ENCODE results near the gene CASKIN2.

CASKIN2 gene

DNA sequence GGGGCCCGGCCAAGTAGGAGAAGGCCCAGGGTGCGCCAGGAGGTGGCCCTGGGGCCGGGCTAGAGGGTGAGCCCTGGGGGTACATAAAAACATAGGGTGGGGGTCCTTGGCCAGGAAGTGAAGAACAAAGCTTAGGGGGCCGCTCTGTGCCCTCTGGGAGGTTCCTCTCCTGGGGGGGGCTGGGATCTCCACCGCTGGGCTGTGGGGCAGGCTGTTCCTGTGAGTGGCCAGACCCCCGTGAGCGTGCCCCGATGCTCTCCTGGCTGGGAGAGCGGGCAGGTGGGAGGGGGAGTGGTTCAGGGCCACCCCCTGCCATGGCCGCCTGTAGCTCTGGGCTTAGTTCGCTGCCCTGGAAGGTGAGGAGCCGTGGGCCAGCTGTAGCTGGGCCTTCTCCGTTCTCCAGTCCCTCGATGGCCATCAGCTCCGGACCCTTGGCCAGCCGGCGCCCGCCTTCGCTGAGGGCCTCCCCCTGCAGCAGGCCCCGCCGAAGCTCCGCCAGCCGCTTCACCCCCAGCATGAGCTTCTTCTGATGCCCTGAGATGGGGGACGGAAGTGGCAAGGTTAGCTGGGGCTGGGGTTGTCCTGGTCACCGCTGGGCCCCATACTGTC lies 12.5 kb downstream of the CASKIN2 start:
- no peak for DNase-seq

DNA sequence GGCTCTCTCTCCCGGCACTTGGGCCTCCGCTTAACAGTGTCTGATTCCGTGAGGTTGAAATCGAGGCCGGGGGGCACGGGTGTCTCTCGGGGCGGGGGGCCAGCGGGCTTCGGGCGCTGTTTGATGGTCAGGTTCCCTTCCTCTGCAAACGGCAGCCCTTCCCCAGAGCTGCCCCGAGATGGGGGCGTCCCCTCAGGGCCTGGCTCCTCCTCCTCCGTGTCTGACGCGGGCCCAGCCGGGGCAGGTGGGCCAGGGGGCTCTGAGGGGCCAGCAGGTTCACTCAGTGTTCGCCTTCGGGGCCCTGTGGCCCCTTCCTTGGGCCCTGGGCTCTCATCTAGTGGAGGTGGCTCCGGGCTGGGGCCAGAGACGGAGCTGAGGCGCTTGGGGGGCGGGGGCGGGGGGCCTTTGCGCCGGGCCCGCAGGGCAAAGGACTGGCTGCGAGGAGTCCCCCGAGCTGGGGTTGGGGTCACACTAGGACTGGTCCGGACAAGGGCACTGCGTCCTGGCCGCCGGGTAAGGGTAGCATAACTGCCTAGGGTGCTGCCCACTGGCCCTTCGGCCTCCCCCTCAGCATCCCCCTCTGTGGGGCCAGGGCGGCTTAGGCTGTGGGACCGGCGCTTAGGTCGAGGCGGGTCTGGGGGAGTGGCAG lies 13.1 kb downstream of the CASKIN2 start:
- no peak for DNase-seq

DNA sequence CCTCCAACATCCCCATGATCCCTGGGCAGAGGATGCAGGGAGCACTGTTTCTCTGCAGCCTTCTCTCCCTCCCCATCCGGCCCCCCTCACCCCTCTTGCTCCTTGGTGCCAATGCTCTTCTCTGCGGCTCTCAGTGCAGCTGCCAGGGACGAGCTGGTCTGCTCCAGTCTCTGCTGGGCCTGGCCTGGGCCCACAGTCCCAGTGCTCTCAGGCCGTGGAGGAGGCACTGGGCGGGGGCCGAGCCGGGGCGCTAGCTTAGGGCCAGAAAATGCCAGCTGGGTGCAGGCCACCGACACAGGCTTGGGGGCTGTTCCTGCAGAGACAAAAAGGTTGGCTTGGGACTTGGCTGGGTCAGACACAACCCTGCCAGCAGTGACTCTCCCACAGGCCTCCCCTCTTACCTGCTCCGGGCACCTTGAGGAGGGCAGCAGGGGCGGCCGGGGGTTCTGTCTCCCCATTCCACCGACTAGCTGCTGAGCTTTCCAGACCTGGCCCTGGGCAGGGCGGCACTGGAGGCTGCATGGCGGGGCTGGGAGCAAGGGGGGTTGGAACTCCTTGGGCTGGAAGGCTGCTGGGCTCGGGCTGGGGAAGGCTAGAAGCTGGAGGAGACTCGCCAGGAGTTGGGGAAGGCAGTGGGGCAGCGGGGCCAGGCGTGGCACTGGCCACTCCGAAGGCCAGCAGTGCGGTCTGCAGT lies 13.8 kb downstream of the CASKIN2 start:
- no peak for DNase-seq

DNA sequence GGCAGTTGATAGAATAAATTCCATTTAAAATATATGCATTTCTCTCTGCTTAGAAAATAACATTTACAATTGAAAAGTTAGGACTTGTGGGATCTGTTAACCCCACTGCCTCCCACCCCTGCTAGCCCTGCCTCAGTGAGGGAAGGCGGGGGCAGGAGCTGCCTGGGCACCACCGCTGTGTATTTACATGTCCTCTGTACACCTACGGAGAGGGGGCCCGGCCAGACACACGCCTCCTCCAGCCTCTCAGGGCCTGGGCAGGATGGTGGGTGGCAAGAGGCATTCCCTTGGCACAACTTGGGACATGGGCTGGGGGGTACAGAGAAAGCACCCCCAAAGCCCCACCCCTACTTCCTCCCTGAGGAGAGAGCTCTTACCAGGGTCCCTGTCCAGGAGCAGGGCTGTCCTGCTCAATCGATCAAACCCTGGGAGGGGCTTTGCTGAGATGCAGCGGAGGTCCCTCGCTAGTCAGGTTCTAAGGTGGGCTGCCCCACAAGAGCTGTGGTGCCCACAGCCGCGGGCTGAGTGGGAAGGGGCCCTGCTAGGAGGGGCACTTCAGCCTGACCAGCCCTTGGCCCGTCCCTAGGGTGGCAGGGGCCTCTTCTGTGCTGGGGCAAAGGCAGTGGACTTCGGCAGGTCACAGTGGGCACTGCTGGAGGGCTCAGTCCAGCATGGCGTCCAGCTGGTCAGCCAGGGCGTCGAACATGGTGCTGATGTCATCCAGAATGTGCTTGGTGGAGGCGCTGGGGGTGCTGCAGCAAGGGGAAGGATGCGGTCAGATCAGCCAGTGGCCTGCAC lies 14.7 kb downstream of the CASKIN2 start:
- DNase-seq, result no peak

DNA sequence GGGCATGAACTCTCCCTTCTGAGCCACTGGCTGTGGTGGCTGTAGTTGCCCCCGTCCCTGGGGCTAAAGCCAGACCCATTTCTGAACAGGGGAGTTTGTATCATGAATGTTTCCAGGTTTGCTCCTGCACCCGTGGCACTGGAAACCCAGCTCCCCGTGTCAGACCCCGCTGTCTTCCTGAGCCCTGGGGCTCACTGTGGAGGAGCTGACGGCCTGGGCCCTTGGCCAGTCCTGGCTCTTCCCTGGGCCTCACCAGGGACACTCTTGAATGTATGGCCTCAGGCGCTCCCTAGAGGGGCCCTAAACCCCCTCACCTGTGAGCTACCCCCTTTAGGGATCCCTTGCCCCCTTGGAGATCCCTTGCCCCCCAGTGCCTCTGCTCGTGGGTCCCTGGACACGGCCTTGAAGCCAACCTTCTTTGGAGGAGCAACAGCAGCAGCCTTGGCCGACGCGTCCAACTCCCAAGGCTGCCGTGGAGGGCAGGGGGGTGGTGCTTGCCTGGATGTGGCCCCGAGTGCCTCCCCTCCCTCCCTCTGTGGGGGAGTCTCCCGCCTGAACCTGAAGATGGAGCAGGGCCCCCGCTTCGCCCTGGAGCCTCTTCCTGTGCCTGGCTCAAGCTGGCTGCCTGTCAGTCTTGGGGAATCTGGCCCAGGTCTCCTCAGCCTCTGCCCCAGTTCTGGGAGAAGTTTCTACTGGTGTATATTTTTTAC lies 15.9 kb downstream of the CASKIN2 start:
- DNase-seq, result no peak

DNA sequence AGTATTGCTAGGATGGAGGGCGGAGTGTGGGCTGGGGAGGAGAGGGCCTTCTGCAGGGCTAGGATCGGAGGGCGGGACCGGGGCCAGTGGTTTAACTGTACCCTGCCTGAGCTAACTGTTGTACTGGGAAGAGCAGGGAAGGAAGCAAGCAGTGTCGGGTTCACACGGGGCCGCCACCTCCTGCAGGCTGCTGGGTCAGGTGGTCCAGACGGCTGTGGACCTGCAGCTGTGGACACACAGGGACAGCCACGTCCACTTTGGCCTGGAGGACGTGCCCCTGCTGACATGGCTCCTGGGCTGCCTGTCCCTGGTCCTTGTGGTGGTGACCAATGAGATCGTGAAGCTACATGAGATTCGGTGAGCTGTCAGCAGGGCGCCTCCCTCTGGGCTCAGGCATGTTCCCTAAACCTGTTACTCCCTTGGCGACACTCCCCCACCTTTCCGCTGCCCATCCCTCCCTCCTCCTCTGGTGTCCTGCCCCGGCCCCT lies 16.6 kb downstream of the CASKIN2 start:
- no peak for DNase-seq

DNA sequence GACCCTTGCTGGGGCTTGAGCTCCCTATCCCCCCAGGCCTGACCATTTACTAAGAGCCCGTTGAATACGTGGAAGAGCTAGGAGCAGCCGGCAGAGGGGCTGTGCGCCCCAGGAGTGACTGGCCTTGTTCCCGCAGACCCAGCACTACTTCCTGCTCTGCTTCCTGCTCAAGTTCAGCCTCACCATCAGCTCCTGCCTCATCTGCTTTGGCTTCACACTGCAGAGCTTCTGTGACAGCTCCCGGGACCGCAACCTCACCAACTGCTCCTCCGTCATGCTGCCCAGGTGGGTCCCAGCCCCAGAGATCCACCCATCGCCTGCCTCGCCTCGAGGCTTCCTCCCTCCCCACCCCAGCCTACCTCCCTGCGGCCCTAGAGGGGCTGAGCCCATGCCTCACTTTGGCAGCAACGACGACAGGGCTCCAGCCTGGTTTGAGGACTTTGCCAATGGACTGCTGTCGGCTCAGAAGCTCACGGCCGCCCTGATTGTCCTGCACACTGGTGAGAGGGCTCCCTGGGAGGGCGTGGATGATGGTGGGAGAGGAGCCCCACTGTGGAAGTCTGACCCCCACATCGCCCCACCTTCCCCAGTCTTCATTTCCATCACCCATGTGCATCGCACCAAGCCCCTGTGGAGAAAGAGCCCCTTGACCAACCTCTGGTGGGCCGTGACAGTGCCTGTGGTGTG lies 17.2 kb downstream of the CASKIN2 start:
- no peak for DNase-seq

DNA sequence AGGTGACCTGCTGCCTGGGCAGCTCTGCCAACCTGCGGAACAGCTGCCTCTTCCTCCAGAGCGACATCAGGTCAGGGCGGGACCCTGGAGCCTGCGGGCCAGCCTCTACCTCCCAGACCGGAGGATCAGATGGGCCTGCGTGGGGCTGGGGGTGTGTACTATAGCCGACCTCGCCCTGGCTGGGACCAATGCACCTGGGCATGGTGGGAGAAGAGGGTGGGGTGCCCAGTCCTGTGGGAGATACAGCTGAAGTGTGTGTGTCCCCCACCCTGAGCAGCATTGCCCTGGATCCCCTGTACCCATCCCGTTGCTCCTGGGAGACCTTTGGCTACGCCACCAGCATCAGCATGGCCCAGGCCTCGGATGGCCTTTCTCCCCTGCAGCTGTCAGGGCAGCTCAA lies 19.3 kb downstream of the CASKIN2 start:
- DNase-seq, result no peak

DNA sequence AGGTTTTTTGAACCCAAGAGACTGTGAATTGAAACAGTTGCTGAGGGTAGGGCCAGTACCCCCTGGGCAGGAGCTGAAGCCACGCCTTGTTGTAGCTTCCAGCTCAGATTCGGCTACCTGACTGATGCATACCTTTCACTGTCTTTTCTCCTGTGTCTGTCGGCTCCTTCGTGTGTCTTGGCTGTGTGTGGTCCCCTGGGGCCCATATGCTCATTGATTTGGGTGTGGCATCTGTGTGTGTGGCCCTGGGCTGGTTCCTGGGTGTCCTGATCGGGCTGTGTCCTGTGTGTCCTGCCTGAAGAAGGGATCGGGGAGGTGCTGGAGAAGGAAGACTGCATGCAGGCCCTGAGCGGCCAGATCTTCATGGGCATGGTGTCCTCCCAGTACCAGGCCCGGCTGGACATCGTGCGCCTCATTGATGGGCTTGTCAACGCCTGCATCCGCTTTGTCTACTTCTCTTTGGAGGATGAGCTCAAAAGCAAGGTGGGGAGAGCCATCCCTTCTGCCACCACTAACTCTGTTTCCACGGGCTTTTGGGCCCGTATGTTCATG lies 20.9 kb downstream of the CASKIN2 start:
- no peak for DNase-seq

DNA sequence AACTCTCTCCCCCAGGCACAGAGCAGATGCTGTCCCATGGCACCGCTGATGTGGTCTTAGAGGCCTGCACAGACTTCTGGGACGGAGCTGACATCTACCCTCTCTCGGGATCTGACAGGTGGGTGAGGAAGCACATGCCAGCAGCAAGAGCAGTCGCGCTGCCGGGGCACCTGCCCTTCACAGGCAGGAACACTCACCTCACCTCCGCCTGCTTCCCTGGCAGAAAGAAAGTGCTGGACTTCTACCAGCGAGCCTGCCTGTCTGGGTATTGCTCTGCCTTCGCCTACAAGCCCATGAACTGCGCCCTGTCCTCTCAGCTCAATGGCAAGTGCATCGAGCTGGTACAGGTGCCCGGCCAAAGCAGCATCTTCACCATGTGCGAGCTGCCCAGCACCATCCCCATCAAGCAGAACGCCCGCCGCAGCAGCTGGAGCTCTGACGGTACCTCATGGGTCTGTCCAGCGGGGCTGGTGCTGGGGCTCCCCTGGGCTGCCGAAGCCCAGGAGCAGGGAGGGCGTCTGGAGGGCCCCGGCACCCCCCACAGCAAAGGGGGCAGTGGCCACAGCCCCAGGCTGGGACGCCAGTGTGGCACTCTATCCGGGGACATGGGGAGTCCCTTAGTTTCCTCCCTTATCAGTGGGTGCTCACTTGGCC lies 21.7 kb downstream of the CASKIN2 start:
- DNase-seq, result no peak

DNA sequence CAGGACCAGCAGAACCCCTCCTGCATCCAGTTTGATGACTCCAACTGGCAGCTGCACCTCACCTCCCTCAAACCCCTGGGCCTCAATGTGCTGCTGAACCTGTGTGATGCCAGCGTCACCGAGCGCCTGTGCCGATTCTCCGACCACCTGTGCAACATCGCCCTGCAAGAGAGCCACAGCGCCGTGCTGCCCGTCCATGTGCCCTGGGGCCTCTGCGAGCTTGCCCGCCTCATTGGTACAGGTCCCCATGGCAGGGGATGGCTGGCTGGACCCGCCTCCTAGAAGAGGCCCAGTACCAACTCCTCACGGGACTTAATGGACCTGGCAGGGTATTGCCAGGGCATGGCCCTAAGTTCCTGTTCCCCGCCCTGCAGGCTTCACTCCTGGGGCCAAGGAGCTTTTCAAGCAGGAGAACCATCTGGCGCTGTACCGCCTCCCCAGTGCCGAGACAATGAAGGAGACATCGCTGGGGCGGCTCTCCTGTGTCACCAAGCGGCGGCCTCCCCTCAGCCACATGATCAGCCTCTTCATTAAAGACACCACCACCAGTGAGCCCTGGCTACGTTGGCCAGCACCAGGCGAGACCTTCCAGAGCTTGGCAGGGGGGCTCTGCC lies 22.7 kb downstream of the CASKIN2 start:
- no peak for DNase-seq

DNA sequence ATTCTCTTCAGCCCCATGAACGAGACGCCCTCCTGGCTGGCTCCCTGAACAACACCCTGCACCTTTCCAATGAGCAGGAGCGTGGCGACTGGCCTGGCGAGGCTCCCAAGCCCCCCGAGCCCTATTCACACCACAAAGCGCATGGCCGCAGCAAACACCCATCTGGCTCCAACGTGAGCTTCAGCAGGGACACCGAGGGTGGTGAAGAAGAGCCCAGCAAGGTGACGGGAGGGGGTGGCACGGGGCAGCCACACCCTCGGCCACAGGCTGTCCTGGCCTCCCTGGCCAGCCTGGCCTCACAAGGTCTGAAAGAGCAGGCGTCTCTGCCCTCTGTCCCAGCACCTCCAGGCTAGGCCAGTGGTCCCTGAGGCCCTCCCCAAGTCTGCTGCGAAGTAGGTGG lies 23.7 kb downstream of the CASKIN2 start:
- no peak for DNase-seq

DNA sequence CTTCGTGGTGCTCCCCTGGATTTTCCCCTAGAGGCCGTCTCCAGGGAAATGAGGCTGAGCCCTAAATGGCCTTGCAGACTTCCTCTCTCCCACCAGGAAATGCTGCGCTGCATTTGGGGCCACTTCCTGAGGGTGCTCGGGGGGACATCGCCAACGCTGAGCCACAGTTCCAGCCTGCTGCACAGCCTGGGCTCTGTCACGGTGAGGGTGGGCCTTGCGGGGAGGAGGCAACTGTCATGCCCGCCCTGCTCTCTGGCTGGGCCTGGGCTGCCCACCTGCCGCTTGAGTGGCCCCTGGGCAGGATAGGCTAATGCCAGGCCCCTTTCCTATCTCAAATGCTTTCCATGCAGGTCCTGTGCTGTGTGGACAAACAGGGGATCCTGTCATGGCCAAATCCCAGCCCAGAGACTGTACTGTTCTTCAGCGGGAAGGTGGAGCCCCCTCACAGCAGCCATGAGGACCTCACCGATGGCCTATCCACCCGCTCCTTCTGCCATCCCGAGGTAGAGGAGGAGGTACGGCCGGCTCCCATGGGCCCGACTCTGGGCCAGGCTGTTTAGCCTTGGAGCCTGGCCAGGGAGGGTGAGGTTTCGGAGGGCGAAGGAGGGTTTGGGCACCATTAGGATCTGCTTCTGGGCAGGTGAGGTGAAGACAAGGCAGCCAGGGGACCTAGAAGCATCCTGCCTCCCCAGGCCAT lies 24.2 kb downstream of the CASKIN2 start:
- no peak for DNase-seq

DNA sequence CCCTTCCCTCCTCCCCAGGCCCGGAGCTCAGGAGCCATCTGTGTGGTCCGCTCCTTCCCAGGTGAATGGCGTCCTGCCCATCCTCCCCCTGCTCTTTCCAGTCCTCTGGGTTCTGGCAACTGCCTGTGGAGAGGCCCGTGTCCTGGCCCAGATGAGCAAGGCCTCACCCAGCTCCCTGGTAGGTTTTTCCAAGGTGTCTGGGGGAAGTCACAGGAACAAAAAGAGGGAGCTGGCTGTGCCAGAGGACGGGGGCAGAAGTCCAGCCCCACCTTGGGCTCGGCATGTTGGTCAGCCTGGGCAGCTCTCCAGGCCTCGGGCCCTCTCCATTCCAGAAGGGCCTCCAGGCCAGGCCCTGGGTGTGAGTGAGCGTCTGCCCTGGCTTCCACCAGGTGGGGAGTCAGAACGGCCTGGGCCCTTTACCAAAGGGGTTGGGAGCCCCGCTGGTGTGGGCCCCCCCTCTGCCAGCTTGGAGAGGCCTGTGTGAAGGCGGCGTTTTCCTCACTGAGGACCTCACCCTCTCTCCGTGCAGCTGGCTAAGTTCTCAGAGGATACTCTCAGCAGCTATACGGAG lies 25.1 kb downstream of the CASKIN2 start:
- no peak for DNase-seq

DNA sequence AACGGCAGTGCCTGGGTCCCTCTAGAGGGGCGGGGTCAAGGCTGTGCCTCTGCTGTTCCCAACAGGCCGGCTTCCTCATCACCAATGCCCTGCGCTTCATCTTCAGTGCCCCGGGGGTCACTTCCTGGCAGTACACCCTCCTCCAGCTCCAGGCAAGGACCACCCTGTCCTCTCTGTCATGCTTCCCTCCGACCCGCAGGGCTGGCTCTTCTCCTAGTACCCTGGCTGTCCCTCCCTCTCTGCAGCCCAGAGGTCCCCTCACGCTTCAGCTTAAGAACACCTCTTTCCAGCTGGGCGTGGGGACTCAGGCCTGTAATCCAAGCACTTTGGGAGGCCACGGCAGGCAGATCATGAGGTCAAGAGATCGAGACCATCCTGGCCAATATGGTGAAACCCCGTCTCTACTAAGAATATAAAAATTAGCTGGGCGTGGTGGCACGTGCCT lies 25.8 kb downstream of the CASKIN2 start:
- no peak for DNase-seq

DNA sequence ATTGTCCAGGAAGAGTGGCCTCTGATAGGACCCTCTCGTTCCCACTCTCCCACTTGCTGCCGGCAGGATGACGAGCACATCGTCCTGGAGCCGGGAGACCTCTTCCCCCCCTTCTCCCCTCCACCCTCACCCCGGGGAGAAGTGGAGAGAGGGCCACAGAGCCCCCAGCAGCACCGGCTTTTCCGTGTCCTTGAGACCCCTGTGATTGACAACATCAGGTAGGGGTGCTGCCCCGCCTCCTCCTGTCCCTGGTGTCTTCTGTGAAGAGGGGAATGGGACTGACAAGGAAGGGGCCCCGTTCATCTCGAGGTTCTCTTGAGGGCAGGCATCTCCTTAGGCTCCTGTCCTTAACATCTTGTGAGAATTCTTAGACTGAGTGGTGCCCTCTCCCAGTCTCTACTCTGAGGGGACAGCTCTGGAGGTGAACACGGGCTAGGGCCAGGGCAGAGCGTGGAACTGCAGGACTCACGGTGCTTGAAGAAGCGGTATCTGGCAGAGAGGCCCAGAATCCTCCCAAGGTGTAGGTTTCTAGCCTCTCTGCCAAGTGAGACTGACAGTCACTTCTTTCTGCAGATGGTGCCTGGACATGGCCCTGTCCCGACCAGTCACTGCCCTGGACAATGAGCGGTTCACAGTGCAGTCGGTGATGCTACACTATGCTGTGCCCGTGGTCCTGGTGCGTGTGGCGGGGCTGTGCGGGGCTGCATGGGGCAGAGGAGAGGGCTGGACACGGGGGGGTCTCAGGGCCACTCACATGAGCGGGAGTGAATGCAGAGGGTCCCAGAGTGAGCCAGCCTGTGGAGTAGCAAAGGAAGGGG lies 26.4 kb downstream of the CASKIN2 start:
- DNase-seq, result no peak

DNA sequence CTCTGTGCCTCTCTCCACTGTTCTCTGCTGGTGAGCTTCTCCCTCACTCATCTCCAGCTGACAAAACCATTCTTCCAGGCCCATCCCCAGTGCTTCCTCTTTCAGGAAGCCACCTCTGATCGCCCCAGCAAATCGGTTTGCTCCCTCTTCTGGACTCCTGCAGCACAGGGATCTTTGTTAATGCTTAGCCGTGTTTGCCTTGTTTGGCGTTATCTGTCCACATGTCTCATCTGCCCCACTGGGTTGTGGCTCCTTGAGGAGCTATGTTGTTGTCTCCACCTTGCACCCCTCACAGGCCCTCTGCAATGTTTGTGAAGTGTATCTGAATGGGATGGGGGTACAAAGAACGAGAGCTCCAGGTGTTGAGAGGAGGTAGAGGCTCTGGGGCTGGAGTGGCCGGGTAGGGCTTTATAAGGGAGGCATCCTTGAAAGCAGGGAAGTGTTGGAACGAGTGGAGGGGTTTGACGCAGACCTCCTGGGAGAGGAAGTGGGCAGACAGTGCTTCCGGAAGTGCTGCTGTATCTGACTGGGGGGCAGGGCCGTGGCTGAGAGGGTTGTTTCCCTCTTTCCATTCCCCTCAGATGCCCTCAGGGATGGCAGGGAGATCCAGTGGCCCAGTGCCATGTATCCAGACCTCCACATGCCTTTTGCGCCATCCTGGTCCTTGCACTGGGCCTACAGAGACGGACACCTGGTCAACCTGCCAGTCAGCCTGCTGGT lies 27.8 kb downstream of the CASKIN2 start:
- no peak for DNase-seq

DNA sequence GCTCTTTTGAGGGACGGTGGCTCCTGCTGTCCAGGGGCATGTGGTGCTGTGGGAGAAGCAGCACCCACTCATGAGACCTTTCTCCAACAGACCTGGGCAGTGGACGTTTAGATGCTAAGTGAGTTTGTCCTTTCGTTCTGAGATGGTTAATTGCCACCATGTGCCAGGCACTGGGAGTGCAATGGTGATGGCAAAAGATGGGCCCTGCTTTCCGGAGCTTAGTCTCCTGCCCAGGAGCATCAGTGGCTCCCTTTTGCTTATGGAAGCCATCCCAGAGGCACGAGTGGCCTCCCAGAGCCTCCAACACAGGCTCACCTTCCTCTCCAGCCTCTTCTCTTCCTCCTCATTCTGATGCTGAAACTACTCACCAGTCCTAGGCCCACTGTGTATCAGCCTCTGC lies 28.4 kb downstream of the CASKIN2 start:
- DNase-seq, result no peak

Data from NCI-H2171 (cell line).